ENCODE measurements around the gene MEIS2. TPM values are rescaled to one million over a fixed set of nuclear protein-coding genes. Genes with fewer than 3 reads are reported as not detected.

Gene MEIS2
- total RNA-seq, 1 experiment from 2014 or later, result 17.5 TPM

DNA sequence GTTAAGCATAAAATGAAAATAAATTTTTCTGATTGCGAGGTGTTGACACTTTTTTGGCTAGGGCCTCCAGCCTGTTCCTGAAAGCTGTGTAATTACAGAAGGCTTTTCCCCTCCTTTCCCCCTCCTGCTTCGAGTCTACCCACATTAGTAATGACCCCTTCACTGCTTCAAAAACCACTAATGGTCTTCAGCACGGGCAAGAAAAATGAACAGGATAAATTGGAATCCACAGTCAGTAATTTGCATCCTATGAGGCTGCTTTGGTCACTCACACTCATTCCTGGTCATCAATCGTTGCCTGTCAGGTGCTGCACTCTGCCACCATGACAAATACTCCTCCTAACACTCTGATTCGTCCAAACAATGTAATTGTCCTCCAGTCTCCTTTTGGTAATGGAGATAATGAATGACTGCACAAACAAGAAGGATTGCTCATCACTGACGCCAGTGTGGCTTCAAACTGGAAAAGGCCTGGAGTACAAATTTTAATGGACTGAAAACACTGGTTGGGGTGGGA lies 148.6 kb downstream of the MEIS2 start:
- H3K4me3 ChIP-seq (ENCODE audit: low read length), result no peak overlapping the region
- H3K9me3 ChIP-seq (ENCODE audit: low read length), result no peaks in the 10 kb centered on the region
- peak; percentile 38; the same call in 1 of the 2 replicates for ATAC-seq
- H3K27ac ChIP-seq (ENCODE audit: low read length), result no peak overlapping the region
- H3K4me1 ChIP-seq (ENCODE audit: insufficient read depth, low read length), result no peaks in the 10 kb centered on the region; the same call in 1 of the 2 replicates
- no peaks in the 10 kb centered on the region for H3K9me2 ChIP-seq (replicated peaks; ENCODE audit: low read length)
- no TSS peak for BruUV-seq (replicated peaks)
- H4K20me1 ChIP-seq (ENCODE audit: low read length), result no peaks in the 10 kb centered on the region
- TF ChIP-seq EZH2 (IDR thresholded peaks at IDR 0.05; ENCODE audit: low read length, unreplicated experiment) (no peak), EZH2phosphoT487 (IDR thresholded peaks at IDR 0.05; ENCODE audit: borderline replicate concordance, low read length) (no peak)
- TF ChIP-seq, protein P1, sequence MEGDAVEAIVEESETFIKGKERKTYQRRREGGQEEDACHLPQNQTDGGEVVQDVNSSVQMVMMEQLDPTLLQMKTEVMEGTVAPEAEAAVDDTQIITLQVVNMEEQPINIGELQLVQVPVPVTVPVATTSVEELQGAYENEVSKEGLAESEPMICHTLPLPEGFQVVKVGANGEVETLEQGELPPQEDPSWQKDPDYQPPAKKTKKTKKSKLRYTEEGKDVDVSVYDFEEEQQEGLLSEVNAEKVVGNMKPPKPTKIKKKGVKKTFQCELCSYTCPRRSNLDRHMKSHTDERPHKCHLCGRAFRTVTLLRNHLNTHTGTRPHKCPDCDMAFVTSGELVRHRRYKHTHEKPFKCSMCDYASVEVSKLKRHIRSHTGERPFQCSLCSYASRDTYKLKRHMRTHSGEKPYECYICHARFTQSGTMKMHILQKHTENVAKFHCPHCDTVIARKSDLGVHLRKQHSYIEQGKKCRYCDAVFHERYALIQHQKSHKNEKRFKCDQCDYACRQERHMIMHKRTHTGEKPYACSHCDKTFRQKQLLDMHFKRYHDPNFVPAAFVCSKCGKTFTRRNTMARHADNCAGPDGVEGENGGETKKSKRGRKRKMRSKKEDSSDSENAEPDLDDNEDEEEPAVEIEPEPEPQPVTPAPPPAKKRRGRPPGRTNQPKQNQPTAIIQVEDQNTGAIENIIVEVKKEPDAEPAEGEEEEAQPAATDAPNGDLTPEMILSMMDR (conservative IDR thresholded peaks at IDR 0.05; ENCODE audit: low read depth, low read length), result no peak
- intact Hi-C loops (cut with micrococcal nuclease), result no loop called here
- H3K36me3 ChIP-seq (ENCODE audit: low read depth, low read length), result no peaks in the 10 kb centered on the region
- no peaks in the 10 kb centered on the region for H3K27me3 ChIP-seq (ENCODE audit: low read length)
- H2AFZ ChIP-seq (ENCODE audit: low read length), result no peak overlapping the region
- POLR2A ChIA-PET (ENCODE audit: unreplicated experiment), result no interaction called here
- no peak overlapping the region for H3K4me2 ChIP-seq (ENCODE audit: low read length)
- CTCF ChIA-PET, result no interaction called here
- H3K9ac ChIP-seq (ENCODE audit: low read length), result no peak overlapping the region
- no peaks in the 10 kb centered on the region for H3F3A ChIP-seq (ENCODE audit: low read length, unreplicated experiment)
- H3K79me2 ChIP-seq (ENCODE audit: low read length), result no peaks in the 10 kb centered on the region
- peak; percentile 61 for DNase-seq

DNA sequence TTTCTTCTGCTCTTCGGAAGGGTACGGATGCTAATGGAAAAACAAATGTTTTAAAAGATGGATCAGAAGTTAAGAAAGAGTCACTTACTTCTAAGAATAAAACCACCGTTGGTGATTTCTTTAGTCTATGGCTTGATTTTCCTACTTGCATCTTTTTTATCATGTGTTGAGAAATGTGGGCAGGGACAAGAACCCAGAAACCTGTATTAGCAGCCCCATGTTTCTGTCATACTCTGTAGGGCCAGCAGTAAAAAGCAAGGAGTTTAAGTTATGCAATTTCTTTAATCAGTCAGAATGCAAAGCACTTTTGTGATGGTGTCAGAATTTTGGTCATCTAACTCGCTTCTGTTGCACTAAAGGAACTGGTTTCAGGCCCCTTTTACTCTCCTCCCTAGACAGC lies 150.0 kb downstream of the MEIS2 start:
- H3K9me2 ChIP-seq (replicated peaks; ENCODE audit: low read length), result no peaks in the 10 kb centered on the region
- H3K4me3 ChIP-seq (ENCODE audit: low read length), result no peak overlapping the region
- no peak overlapping the region for H3K9ac ChIP-seq (ENCODE audit: low read length)
- no peaks in the 10 kb centered on the region for H3K36me3 ChIP-seq (ENCODE audit: low read depth, low read length)
- DNase-seq (no peak), ATAC-seq (no peak)
- CTCF ChIA-PET, result no interaction called here
- H3K4me2 ChIP-seq (ENCODE audit: low read length), result no peak overlapping the region
- no peaks in the 10 kb centered on the region for H3K79me2 ChIP-seq (ENCODE audit: low read length)
- H2AFZ ChIP-seq (ENCODE audit: low read length), result no peak overlapping the region
- no TSS peak for BruUV-seq (replicated peaks)
- no peak overlapping the region for H3K27ac ChIP-seq (ENCODE audit: low read length)
- POLR2A ChIA-PET (ENCODE audit: unreplicated experiment), result no interaction called here
- no peak for TF ChIP-seq EZH2 (IDR thresholded peaks at IDR 0.05; ENCODE audit: low read length, unreplicated experiment)
- no peak for TF ChIP-seq EZH2phosphoT487 (IDR thresholded peaks at IDR 0.05; ENCODE audit: borderline replicate concordance, low read length)
- TF ChIP-seq, protein P1 (conservative IDR thresholded peaks at IDR 0.05; ENCODE audit: low read depth, low read length), result no peak
- H4K20me1 ChIP-seq (ENCODE audit: low read length), result no peaks in the 10 kb centered on the region
- no peaks in the 10 kb centered on the region for H3K27me3 ChIP-seq (ENCODE audit: low read length)
- intact Hi-C loops (cut with micrococcal nuclease), result no loop called here
- H3F3A ChIP-seq (ENCODE audit: low read length, unreplicated experiment), result no peaks in the 10 kb centered on the region
- no peaks in the 10 kb centered on the region for H3K9me3 ChIP-seq (ENCODE audit: low read length)
- H3K4me1 ChIP-seq (ENCODE audit: insufficient read depth, low read length), result no peaks in the 10 kb centered on the region; the same call in 1 of the 2 replicates

DNA sequence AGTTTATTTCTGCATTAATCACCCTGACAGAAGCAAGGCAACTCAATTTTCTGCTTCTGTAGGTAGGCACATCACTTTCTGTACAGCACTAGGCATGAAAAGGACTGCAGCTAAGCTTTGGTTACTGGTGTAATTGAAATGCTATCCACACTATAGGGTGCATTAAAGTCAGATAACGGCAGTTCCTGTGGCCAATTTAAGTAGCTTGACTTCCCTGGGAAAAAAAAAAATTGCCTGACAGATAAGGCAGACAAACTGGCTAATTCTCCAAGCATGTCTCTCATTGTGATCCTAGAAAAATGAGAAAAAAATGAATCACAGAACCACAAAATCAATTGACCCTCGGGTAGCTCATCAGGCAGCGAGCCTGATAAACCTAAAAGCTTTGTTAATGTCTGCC lies 151.4 kb downstream of the MEIS2 start:
- Histone ChIP-seq H3K9ac (ENCODE audit: low read length) (no peak overlapping the region), H3K9me2 (replicated peaks; ENCODE audit: low read length) (no peaks in the 10 kb centered on the region), H2AFZ (ENCODE audit: low read length) (no peak overlapping the region), H3K4me3 (ENCODE audit: low read length) (no peak overlapping the region), H3K79me2 (ENCODE audit: low read length) (no peaks in the 10 kb centered on the region), H3K36me3 (ENCODE audit: low read depth, low read length) (no peaks in the 10 kb centered on the region), H3K4me2 (ENCODE audit: low read length) (no peak overlapping the region), H3K4me1 (ENCODE audit: insufficient read depth, low read length) (no peaks in the 10 kb centered on the region; the same call in 1 of the 2 replicates), H4K20me1 (ENCODE audit: low read length) (no peaks in the 10 kb centered on the region), H3K9me3 (ENCODE audit: low read length) (no peaks in the 10 kb centered on the region), H3K27ac (ENCODE audit: low read length) (no peak overlapping the region), H3F3A (ENCODE audit: low read length, unreplicated experiment) (no peaks in the 10 kb centered on the region), H3K27me3 (ENCODE audit: low read length) (no peaks in the 10 kb centered on the region)
- intact Hi-C loops (cut with micrococcal nuclease), result no loop called here
- TF ChIP-seq, protein P1 (conservative IDR thresholded peaks at IDR 0.05; ENCODE audit: low read depth, low read length), result no peak
- POLR2A ChIA-PET (ENCODE audit: unreplicated experiment), result no interaction called here
- ATAC-seq, result no peak
- no TSS peak for BruUV-seq (replicated peaks)
- CTCF ChIA-PET, result no interaction called here
- no peak for DNase-seq
